Neural progenitor cell (in vitro differentiated cells): ENCODE data around the gene SIRT5.

Source experiments
- CTCF ChIP-seq: fragments of 200-600 bp; sonication (generic); IDR thresholded peaks from 2 replicates; pipeline ENCODE4 v1.5.1; 2017; ENCODE audit warnings: antibody characterized with exemption, mild to moderate bottlenecking
- EZH2 ChIP-seq: fragments of 200-600 bp; sonication (generic); IDR thresholded peaks from 2 replicates; pipeline ENCODE4 v1.6.1; 2017; ENCODE audit warnings: antibody characterized with exemption, mild to moderate bottlenecking, moderate library complexity
- EZH2phosphoT487 ChIP-seq: fragments of 200-600 bp; sonication (generic); IDR thresholded peaks from 2 replicates; pipeline ENCODE4 v1.6.1; 2017; ENCODE audit warnings: antibody characterized with exemption

- no peak for TF ChIP-seq CTCF
- no peak for TF ChIP-seq EZH2phosphoT487
- no peak for TF ChIP-seq EZH2
Observed at GRCh38 chr6:13635948-13636658, 61.7 kb downstream of the SIRT5 start.
